MM.1S (cell line): ENCODE data around the gene OR6X1.

Experiments used
- DNase-seq: peaks from one replicate; pipeline ENCODE4 v3.0.0-alpha.2; 2015
- H2AFZ ChIP-seq: fragments of 300-600 bp; sonication (generic); 2 replicates; pipeline ENCODE4 v1.6.0; 2016; ENCODE audit warnings: antibody characterized with exemption, low read length
- H3F3A ChIP-seq: fragments of 300-600 bp; sonication (generic); 2 replicates; pipeline ENCODE4 v1.6.1; 2016; ENCODE audit warnings: mild to moderate bottlenecking, antibody characterized with exemption, low read length, moderate library complexity, mixed read lengths; ENCODE audit not compliant: insufficient read depth
- H3K27ac ChIP-seq: fragments of 300-600 bp; sonication (generic); 2 replicates; pipeline ENCODE4 v1.5.1; 2016; ENCODE audit warnings: mild to moderate bottlenecking, low read length
- H3K27me3 ChIP-seq: fragments of 300-600 bp; sonication (generic); replicated peaks from 2 replicates; pipeline ENCODE4 v1.6.0; 2016; ENCODE audit warnings: low read length; ENCODE audit not compliant: insufficient read depth
- H3K36me3 ChIP-seq: fragments of 300-600 bp; sonication (generic); replicated peaks from 2 replicates; pipeline ENCODE4 v1.6.1; 2016; ENCODE audit warnings: mild to moderate bottlenecking, low read length, mixed read lengths; ENCODE audit not compliant: insufficient read depth
- H3K4me1 ChIP-seq: fragments of 300-600 bp; sonication (generic); 2 replicates; pipeline ENCODE4 v1.6.1; 2016; ENCODE audit warnings: low read length, mixed read lengths
- H3K4me2 ChIP-seq: fragments of 300-600 bp; sonication (generic); 2 replicates; pipeline ENCODE4 v1.6.0; 2016; ENCODE audit warnings: low read depth, low read length
- H3K4me3 ChIP-seq: fragments of 300-600 bp; sonication (generic); 2 replicates; pipeline ENCODE4 v1.5.1; 2016; ENCODE audit warnings: low read length, mixed read lengths
- H3K79me2 ChIP-seq: fragments of 300-600 bp; sonication (generic); 2 replicates; pipeline ENCODE4 v1.6.1; 2016; ENCODE audit warnings: mixed run types, low read length, mixed read lengths
- H3K9ac ChIP-seq: fragments of 300-600 bp; sonication (generic); 2 replicates; pipeline ENCODE4 v1.6.1; 2016; ENCODE audit warnings: low read length, mixed read lengths
- H3K9me2 ChIP-seq: fragments of 300-600 bp; sonication (generic); replicated peaks from 2 replicates; pipeline ENCODE4 v1.6.1; 2016; ENCODE audit warnings: mild to moderate bottlenecking, low read length, mixed read lengths; ENCODE audit not compliant: insufficient read depth
- H3K9me3 ChIP-seq: fragments of 300-600 bp; sonication (generic); replicated peaks from 2 replicates; pipeline ENCODE4 v1.6.1; 2016; ENCODE audit warnings: mild to moderate bottlenecking, low read length, mixed read lengths; ENCODE audit not compliant: insufficient read depth
- H4K20me1 ChIP-seq: fragments of 300-600 bp; sonication (generic); 2 replicates; pipeline ENCODE4 v1.6.1; 2016; ENCODE audit warnings: mild to moderate bottlenecking, low read length, moderate library complexity, mixed read lengths; ENCODE audit not compliant: insufficient read depth
- EZH2 ChIP-seq: fragments of 300-600 bp; sonication (generic); optimal IDR thresholded peaks from 2 replicates; pipeline ENCODE3; 2017; ENCODE audit warnings: low read depth, mild to moderate bottlenecking, antibody characterized with exemption, low read length, mixed read lengths
- EZH2phosphoT487 ChIP-seq: fragments of 300-600 bp; sonication (generic); IDR thresholded peaks from 2 replicates; pipeline ENCODE4 v1.6.1; 2018; ENCODE audit warnings: antibody characterized with exemption, low read length
- TF ChIP-seq, protein P1 (sequence below): fragments of 300-600 bp; sonication (generic); IDR thresholded peaks from 2 replicates; pipeline ENCODE4 v1.5.1; 2016; ENCODE audit warnings: antibody characterized with exemption, low read length, mixed read lengths

The OR6X1 gene

GRCh38 chr11:123799438-123799837, 45.1 kb upstream of the OR6X1 start:
- H3K36me3 ChIP-seq = no peaks in the 10 kb centered on the region
- H3K4me2 ChIP-seq = no peak overlapping the region
- no peaks in the 10 kb centered on the region for H3K79me2 ChIP-seq
- H3K4me1 ChIP-seq = no peaks in the 10 kb centered on the region
- no peak overlapping the region for H3K4me3 ChIP-seq
- H3K27ac ChIP-seq = no peak overlapping the region
- no peak overlapping the region for H2AFZ ChIP-seq
- TF ChIP-seq EZH2 (no peak), EZH2phosphoT487 (no peak)
- TF ChIP-seq, protein P1, sequence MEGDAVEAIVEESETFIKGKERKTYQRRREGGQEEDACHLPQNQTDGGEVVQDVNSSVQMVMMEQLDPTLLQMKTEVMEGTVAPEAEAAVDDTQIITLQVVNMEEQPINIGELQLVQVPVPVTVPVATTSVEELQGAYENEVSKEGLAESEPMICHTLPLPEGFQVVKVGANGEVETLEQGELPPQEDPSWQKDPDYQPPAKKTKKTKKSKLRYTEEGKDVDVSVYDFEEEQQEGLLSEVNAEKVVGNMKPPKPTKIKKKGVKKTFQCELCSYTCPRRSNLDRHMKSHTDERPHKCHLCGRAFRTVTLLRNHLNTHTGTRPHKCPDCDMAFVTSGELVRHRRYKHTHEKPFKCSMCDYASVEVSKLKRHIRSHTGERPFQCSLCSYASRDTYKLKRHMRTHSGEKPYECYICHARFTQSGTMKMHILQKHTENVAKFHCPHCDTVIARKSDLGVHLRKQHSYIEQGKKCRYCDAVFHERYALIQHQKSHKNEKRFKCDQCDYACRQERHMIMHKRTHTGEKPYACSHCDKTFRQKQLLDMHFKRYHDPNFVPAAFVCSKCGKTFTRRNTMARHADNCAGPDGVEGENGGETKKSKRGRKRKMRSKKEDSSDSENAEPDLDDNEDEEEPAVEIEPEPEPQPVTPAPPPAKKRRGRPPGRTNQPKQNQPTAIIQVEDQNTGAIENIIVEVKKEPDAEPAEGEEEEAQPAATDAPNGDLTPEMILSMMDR = no peak
- no peaks in the 10 kb centered on the region for H4K20me1 ChIP-seq
- DNase-seq = no peak
- no peaks in the 10 kb centered on the region for H3K9me2 ChIP-seq
- no peaks in the 10 kb centered on the region for H3F3A ChIP-seq
- H3K9me3 ChIP-seq = no peaks in the 10 kb centered on the region
- no peak overlapping the region for H3K9ac ChIP-seq
- no peaks in the 10 kb centered on the region for H3K27me3 ChIP-seq

GRCh38 chr11:123798513-123799252, 44.4 kb upstream of the OR6X1 start:
- no peak for DNase-seq
- Histone ChIP-seq H3K79me2 (no peaks in the 10 kb centered on the region), H3K4me2 (no peak overlapping the region), H2AFZ (no peak overlapping the region), H3K4me3 (no peak overlapping the region), H4K20me1 (no peaks in the 10 kb centered on the region), H3K36me3 (no peaks in the 10 kb centered on the region), H3K9me2 (no peaks in the 10 kb centered on the region), H3K4me1 (no peaks in the 10 kb centered on the region), H3K9ac (no peak overlapping the region), H3F3A (no peaks in the 10 kb centered on the region), H3K27ac (no peak overlapping the region), H3K9me3 (no peaks in the 10 kb centered on the region), H3K27me3 (no peaks in the 10 kb centered on the region)
- TF ChIP-seq EZH2 = no peak
- no peak for TF ChIP-seq EZH2phosphoT487
- TF ChIP-seq, protein P1 = no peak

- H3F3A ChIP-seq = no peaks in the 10 kb centered on the region
- H3K9ac ChIP-seq = no peak overlapping the region
- H4K20me1 ChIP-seq = no peaks in the 10 kb centered on the region
- H3K36me3 ChIP-seq = no peaks in the 10 kb centered on the region
- TF ChIP-seq EZH2phosphoT487 (no peak), EZH2 (no peak)
- TF ChIP-seq, protein P1 = no peak
- no peak overlapping the region for H2AFZ ChIP-seq
- H3K9me2 ChIP-seq = no peaks in the 10 kb centered on the region
- H3K9me3 ChIP-seq = no peaks in the 10 kb centered on the region
- no peaks in the 10 kb centered on the region for H3K27me3 ChIP-seq
- no peak overlapping the region for H3K4me3 ChIP-seq
- no peaks in the 10 kb centered on the region for H3K79me2 ChIP-seq
- no peak overlapping the region for H3K4me2 ChIP-seq
- H3K27ac ChIP-seq = no peak overlapping the region
- DNase-seq = no peak
- H3K4me1 ChIP-seq = no peaks in the 10 kb centered on the region
Measured at GRCh38 chr11:123798079-123798478, 43.8 kb upstream of the OR6X1 start.
